Panc1 (cell line): ENCODE data around the gene RAB10. TPM values are rescaled to one million over a fixed set of nuclear protein-coding genes. Genes with fewer than 3 reads are reported as not detected.

Source experiments
- ATAC-seq: fragments of 200-7000 bp; cut with Tn5 transposase; 2 replicates; pipeline ENCODE4 v1.9.1; 2020; ENCODE audit warnings: mild to moderate bottlenecking, moderate library complexity
- BruUV-seq: library from RNA; stranded (reverse); fragments of 400-500 nt; replicated peaks from 2 replicates; lab custom pipeline; 2021; lab: Mats Ljungman, UMichigan
- CTCF ChIA-PET: fragments of 300-600 bp; sonication (Branson Sonifier 250); formaldehyde crosslinking; loops from one replicate; lab custom pipeline; 2022; ENCODE audit warnings: antibody characterized with exemption; lab: Charles Lee
- POLR2A ChIA-PET: fragments of 300-600 bp; sonication (Branson Sonifier 250); formaldehyde crosslinking; loops from one replicate; lab custom pipeline; 2022; ENCODE audit warnings: antibody characterized with exemption; lab: Charles Lee
- DNase-seq: peaks from one replicate; pipeline ENCODE4 v3.0.0-alpha.2; 2010; ENCODE audit warnings: low read depth, low spot score
- H3K27ac ChIP-seq: 2 replicates; pipeline ENCODE4 v1.5.1; 2011; ENCODE audit warnings: mild to moderate bottlenecking, low read length, inconsistent platforms
- H3K27me3 ChIP-seq: fragments of 200-500 bp; sonication (Bioruptor generic); 2 replicates; pipeline ENCODE4 v1.6.0; 2014; ENCODE audit warnings: low read length, inconsistent platforms; ENCODE audit not compliant: control insufficient read depth, insufficient read depth
- H3K36me3 ChIP-seq: fragments of 200-500 bp; sonication (Bioruptor generic); 2 replicates; pipeline ENCODE4 v1.5.1; 2014; ENCODE audit warnings: inconsistent platforms, mild to moderate bottlenecking, low read length, moderate library complexity; ENCODE audit not compliant: control insufficient read depth, insufficient read depth
- H3K4me1 ChIP-seq: 2 replicates; pipeline ENCODE4 v1.5.1; 2011; ENCODE audit warnings: inconsistent platforms, mild to moderate bottlenecking, low read length, moderate library complexity; ENCODE audit not compliant: control insufficient read depth, insufficient read depth
- H3K4me3 ChIP-seq, 2 experiments: 2 replicates each; pipeline ENCODE4 v1.5.1; 2011 to 2012; ENCODE audit warnings: low read depth in 2 of 2, low read length in 2 of 2, mild to moderate bottlenecking in 2 of 2, inconsistent platforms in 1 of 2, moderate library complexity in 1 of 2
- H3K9me3 ChIP-seq: fragments of 200-500 bp; sonication (Bioruptor generic); 2 replicates; pipeline ENCODE4 v1.5.1; 2014; ENCODE audit warnings: low read depth, mild to moderate bottlenecking, inconsistent platforms, low read length, moderate library complexity; ENCODE audit not compliant: control insufficient read depth, insufficient read depth
- CTCF ChIP-seq: fragments of 450-650 bp; IDR thresholded peaks from 2 replicates; pipeline ENCODE4 v1.5.1; 2017; ENCODE audit warnings: mild to moderate bottlenecking
- POLR2AphosphoS5 ChIP-seq: IDR thresholded peaks from 2 replicates; pipeline ENCODE4 v1.6.1; 2012; ENCODE audit warnings: mild to moderate bottlenecking, low read depth, low read length, moderate library complexity
- REST ChIP-seq, 2 experiments: IDR thresholded peaks; 2 replicates each; pipeline ENCODE4 v1.6.1; 2011 to 2012; ENCODE audit warnings: low read depth in 2 of 2, control low read depth in 1 of 2, low read length in 1 of 2, mild to moderate bottlenecking in 1 of 2, moderate library complexity in 1 of 2; ENCODE audit not compliant: insufficient read depth in 1 of 2
- SIN3A ChIP-seq: IDR thresholded peaks from 2 replicates; pipeline ENCODE4 v1.6.1; 2012; ENCODE audit warnings: low read depth, mild to moderate bottlenecking, low read length, moderate library complexity, borderline replicate concordance; ENCODE audit not compliant: insufficient read depth
- TCF7L2 ChIP-seq: IDR thresholded peaks from 2 replicates; pipeline ENCODE4 v1.6.1; 2011; ENCODE audit warnings: mild to moderate bottlenecking, low read depth, low read length, inconsistent platforms
- in situ Hi-C: cut with HindIII; loops from 2 replicates; pipeline ENCODE4 v1.10.0; 2016; ENCODE audit warnings: low sequenced_read_pairs, low pct_unique_long_range_greater_than_20kb
- intact Hi-C: fragments of 100-400 bp; cut with micrococcal nuclease; formaldehyde crosslinking; loops from one replicate; pipeline ENCODE4 v1.10.0; 2022; ENCODE audit not compliant: unreplicated experiment
- total RNA-seq: library from RNA; stranded (reverse); gene quantifications from one replicate; pipeline ENCODE4 v1.2.1, GENCODE V29; 2021; ENCODE audit not compliant: unreplicated experiment

The RAB10 gene
- total RNA-seq, 1 experiment from 2014 or later, result 208 TPM

GRCh38 chr2:26061539-26061938 is 27.7 kb downstream of the RAB10 start:
- Histone ChIP-seq H3K4me3 (no peak overlapping the region), H3K27ac (no peak overlapping the region), H3K9me3 (no peaks in the 10 kb centered on the region), H3K36me3 (peaks cover 3% of the 10 kb centered on the region; the same call in 1 of the 2 replicates), H3K4me1 (peaks cover 20% of the 10 kb centered on the region), H3K27me3 (no peaks in the 10 kb centered on the region)
- ChIA-PET CTCF (interaction anchor here (0.6 kb wide), 1 partner anchor 30 kb away, joined by 7 read pairs; no protein-coding TSS in a partner anchor), POLR2A (no interaction called here)
- in situ Hi-C loops (no loop called here), intact Hi-C loops (no loop called here)
- ATAC-seq (no peak), DNase-seq (no peak)
- TF ChIP-seq TCF7L2 (no peak), POLR2AphosphoS5 (no peak), REST (IDR thresholded peaks at IDR 0.05; ENCODE audit: insufficient read depth in 1 of 2, low read depth in 2 of 2, low read length in 1 of 2) (no peak), SIN3A (no peak), CTCF (no peak)
- BruUV-seq, result no TSS peak

- TF ChIP-seq SIN3A, result no peak
- TF ChIP-seq TCF7L2, result no peak
- TF ChIP-seq CTCF, result no peak
- no peak for TF ChIP-seq REST (IDR thresholded peaks at IDR 0.05; ENCODE audit: insufficient read depth in 1 of 2, low read depth in 2 of 2, low read length in 1 of 2)
- TF ChIP-seq POLR2AphosphoS5, result no peak
- DNase-seq (no peak), ATAC-seq (peak; percentile 42; the same call in 1 of the 2 replicates)
- Histone ChIP-seq H3K4me1 (peaks cover 23% of the 10 kb centered on the region), H3K27me3 (no peaks in the 10 kb centered on the region), H3K27ac (no peak overlapping the region), H3K36me3 (peaks cover 3% of the 10 kb centered on the region; the same call in 1 of the 2 replicates), H3K4me3 (no peak overlapping the region), H3K9me3 (no peaks in the 10 kb centered on the region)
- intact Hi-C loops (no loop called here), in situ Hi-C loops (no loop called here)
- ChIA-PET CTCF (no interaction called here), POLR2A (interaction anchor here (0.6 kb wide), 1 partner anchor 67 kb away, joined by 4 read pairs; no protein-coding TSS in a partner anchor)
- BruUV-seq, result no TSS peak
Observed at GRCh38 chr2:26064846-26065245, 31.0 kb downstream of the RAB10 start.
